HG03196 (cell line): ENCODE measurements around the gene PEX3.

Source experiments
- ATAC-seq: cut with Tn5 transposase; IDR thresholded peaks from one replicate; pipeline ENCODE4 v1.9.1; 2021; ENCODE audit not compliant: unreplicated experiment

Gene PEX3

GRCh38 chr6:143536866-143537691 is 86.5 kb downstream of the PEX3 start:
- ATAC-seq = peak; percentile 50

DNA sequence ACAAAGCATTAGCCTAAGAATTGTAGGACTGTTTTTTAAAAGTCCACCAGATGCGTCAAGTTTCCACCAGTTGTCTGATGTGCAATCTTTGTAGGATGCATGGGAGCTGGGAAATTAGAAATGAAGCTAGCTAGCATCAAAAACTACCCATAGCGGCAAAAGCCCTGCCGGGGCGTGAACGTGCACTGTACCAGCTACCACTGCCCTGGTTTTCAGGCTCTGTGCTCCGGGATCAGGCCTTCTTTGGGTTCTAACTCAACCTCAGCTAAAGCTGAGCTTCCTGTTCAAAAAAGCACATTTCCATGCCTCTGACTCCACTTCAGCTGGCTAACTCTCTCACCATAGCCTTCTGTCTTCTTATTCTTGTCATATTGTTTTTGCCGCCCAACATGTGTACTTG is 87.8 kb downstream of the PEX3 start:
- no peak for ATAC-seq

DNA sequence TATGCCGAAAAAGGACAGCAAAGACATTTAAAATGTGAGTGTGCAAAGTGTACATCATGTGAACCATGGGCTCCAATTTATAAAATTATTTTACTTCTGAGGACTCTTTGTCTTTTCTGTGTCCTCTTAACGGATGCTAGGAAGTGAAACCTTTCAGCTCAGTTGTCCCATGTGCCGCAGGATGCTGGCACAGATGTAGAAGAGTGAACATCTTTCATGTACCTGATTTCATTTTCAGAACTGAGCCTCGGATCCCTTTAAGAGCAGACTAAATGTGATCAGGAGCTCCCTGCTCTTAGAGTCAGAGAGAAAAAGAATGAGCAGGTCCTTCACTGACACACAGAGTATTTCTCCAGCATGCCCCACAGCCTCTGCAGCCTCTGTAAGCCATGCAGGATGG is 88.5 kb downstream of the PEX3 start:
- ATAC-seq = no peak

DNA sequence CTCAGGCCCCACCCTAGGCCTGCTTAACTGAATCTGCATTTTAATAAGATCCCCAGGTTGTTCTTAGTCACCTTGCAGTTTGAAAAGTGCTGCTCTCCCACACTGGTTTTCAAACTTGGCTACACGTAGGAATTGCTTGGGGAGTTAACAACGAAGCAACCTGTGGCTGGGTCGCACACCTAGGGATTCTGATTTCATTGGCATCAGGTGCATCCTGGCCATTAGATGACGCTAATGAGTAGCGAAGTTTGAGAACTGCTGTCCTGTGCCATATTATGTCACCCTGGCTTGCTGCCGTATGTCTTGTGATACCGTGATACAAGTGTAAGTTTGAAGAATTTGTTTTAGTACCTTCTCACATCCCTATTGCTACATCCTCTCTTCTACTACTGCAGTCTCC is 89.1 kb downstream of the PEX3 start:
- ATAC-seq = no peak

DNA sequence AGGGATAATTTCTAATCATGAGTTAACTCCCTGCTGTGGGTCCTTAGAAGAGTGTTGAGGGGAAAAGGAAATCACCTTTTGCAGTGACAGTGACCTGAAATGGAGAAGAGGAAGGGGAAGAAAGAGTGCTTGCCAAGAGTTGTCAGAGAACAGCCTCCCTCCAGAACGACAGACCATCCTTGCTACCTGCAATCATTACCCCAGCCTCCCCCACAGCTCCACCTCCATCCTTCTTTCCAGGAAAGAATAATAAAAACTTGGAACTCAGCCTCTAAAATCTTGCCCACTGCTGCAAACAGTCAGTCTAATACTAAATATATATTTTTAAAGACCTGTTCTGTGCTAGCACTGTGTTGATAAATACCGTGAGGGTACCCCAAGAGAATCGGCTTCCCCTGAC is 89.6 kb downstream of the PEX3 start:
- ATAC-seq = no peak
